Cardiac fibroblast (primary cell): ENCODE results near the gene GJE1.
A peak's percentile ranks its signal among the peaks of the same experiment; 100 is the strongest.
"Not testable (repeated sequence)": the region's sequence is repeated elsewhere in the genome, so short reads cannot be mapped to it uniquely, and the experiment has no call there.

Experiments used
- DNase-seq, 2 donors: peaks; one replicate each; pipeline versions ENCODE4 v3.0.0 to v3.0.0-alpha.2; 2010; ENCODE audit warnings: low read depth in 2 of 2
- H3K4me3 ChIP-seq, 2 donors: replicated peaks in 1 of 2; 1 replicate in 1 of 2; 2 replicates in 1 of 2; pipeline ENCODE4 v1.5.1; 2011; ENCODE audit warnings: low read depth in 2 of 2, low read length in 2 of 2, mild to moderate bottlenecking in 2 of 2, moderate library complexity in 1 of 2
- CTCF ChIP-seq: IDR thresholded peaks from one replicate; pipeline ENCODE4 v1.5.1; 2011; ENCODE audit warnings: low read depth, mild to moderate bottlenecking, low read length, inconsistent platforms

GJE1 gene

GRCh38 chr6:142118328-142118727, 14.4 kb upstream of the GJE1 start:
- DNase-seq, result no peak
- no peak for TF ChIP-seq CTCF

GRCh38 chr6:142118925-142119324, 13.8 kb upstream of the GJE1 start:
- DNase-seq, result peak; percentile 6 to 54
- no peak for TF ChIP-seq CTCF
- H3K4me3 ChIP-seq, result no peak overlapping the region

More at GRCh38 chr6:142118328-142118727, 14.4 kb upstream of the GJE1 start:
- no peak overlapping the region for H3K4me3 ChIP-seq

DNA sequence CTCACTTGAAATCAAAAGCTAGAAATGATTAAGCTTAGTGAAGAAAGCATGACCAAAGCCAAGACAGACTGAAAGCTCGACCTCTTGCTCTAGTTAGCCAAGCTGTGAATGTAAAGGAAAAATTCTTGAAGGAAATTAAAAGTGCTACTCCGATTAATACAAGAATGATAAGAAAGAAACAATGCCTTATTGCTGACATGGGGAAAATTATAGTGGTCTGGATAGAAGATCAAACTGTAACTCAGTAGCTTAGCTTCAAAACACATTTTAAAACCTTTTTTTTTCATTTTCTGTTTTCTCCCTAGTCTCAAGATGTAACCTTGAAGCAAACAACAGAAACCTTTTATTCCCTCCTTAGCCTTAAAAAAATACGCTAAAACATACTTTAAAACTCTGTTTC, 11.4 kb upstream of the GJE1 start:
- no peak overlapping the region for H3K4me3 ChIP-seq
- no peak for TF ChIP-seq CTCF
- DNase-seq, result no peak

GRCh38 chr6:142130814-142131213, 1.9 kb upstream of the GJE1 start:
- TF ChIP-seq CTCF, result no peak
- DNase-seq, result no peak
- H3K4me3 ChIP-seq, result no peak overlapping the region

GRCh38 chr6:142138876-142139275, 6.2 kb downstream of the GJE1 start:
- peak; percentile 1 for TF ChIP-seq CTCF
- DNase-seq, result no peak
- no peak overlapping the region for H3K4me3 ChIP-seq

- not testable (repeated sequence) for DNase-seq, H3K4me3 ChIP-seq
Observed at GRCh38 chr6:142141531-142141930, 8.8 kb downstream of the GJE1 start.

- H3K4me3 ChIP-seq, result peak within 1 kb of the TSS; percentile 87 to 88
- peak; percentile 92 for TF ChIP-seq CTCF
- peak; percentile 100 for DNase-seq
Observed at GRCh38 chr6:142146828-142147662, 14.3 kb downstream of the GJE1 start, which contains the start of the genes NMBR and VTA1. Gene NMBR (minus strand): TSS chr6:142147122. CDS start chr6:142088658, 58,464 bp downstream. Gene VTA1 (plus strand): TSS chr6:142147263. CDS start chr6:142147288, 25 bp downstream.
